ENCODE data around the gene TTC12.

The TTC12 gene

DNA sequence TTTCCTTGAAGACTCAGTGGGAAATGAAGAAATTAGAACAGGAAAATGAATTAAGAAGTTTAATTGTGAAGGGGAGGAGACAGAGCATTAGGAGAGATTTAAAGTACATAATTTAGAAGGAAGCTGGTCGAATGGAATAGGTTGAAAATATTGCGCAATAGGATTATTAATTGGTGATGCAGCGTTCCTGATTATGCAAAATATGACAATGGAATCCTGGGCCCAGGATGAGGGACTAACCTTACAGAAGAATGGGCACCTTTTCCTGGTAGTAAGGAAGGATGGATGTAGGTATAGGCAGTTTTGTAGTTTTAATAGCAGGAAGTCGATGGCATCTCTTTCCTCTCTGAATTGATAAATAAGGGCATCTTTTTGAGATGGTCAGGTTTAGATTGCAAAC is 7.8 kb downstream of the TTC12 start:
- DNase-seq (ENCODE audit: low read depth in 1 of 2, low spot score in 1 of 2), result no peak

DNA sequence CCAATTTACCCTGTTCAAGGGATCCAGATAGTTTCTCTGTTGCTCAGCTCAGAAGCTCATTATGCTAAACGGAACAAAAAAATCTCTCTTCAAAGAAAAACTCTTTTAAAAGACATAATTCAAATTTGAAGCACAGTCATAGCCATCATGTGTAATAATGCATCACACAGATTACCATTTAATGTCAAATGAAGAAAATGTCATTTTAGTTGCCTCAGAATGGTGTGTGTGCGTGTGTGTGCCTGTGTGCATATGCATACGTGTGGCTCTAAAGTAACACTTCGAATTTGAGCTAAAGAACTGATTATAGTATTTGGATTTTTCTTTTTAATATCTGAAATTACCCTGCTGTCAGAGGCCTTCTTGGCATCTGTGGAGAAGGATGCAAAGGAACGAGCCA is 9.9 kb downstream of the TTC12 start:
- DNase-seq (ENCODE audit: low read depth in 1 of 2, low spot score in 1 of 2), result no peak

DNA sequence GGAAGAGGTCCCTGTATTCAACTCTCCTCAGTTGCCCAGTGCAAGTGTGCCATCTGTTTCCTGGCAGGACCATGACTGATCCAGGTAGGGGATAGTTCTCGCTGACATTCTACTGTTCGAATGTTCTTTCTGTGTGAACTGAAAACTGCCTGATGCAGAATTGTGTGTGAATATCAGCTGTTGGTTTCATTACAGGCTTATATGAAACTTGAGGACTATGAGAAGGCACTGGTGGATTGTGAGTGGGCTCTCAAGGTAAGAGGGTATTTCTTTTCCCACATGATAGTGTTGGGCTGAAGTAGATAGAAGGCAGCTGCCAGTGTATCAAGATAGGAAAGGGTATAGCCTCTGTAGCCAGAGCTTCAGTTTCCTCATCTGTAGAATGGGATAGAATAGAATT is 15.3 kb downstream of the TTC12 start:
- no peak for DNase-seq (ENCODE audit: low read depth in 1 of 2, low spot score in 1 of 2)

DNA sequence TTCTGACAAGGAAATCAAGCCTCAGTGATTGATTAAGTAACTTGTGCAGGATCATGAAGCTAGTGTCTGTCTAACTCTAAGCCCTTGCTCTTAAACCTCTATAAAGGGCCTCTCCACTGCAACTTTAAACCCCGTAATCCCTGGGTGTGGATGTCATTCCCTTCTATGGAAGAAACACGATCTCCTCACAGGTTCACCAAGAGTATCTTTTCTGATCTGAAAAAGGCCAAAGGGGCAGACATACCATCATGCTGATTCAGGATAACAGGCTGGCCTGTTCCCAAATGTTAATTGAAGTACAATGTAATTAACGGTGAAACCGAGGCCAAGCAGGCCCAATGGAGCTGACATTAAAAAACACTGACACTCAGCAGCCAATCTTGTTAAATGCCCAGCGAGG is 17.1 kb downstream of the TTC12 start:
- DNase-seq (ENCODE audit: low read depth in 1 of 2, low spot score in 1 of 2), result no peak

GRCh38 chr11:113332023-113332422 is 17.6 kb downstream of the TTC12 start:
- DNase-seq (ENCODE audit: low read depth in 1 of 2, low spot score in 1 of 2), result no peak

DNA sequence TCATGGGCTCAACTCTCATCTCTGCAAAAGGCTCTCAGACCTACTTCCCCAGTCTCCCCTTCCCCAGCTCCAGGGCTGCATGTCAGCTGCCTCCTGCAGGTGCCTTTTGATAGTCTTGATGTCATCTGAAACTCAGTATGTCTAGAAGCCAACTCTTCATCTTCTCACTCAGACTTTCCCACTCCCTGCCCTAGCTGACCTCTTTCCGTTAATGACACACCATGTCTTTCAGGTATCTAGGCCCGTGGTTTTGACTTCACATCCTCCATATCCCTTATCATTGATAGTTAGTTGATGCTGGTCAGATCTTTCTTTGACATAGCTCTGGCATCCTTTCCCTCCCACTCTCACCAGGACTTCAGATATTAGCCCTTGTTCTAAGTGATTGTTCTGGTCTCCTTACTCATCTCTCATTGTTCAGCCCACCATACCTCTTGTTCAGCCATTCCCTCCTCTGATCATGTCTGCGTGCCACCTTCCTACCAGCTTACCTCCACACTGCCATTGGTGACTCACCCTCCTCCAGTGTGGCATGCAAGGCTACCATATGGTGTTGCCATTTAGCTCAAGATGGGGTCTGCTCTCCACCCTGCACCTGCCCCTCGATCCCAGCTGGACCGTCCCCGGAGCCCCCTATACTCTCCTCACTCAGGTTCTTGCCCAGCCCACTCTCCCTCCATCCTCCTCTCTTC is 18.4 kb downstream of the TTC12 start:
- no peak for DNase-seq (ENCODE audit: low read depth in 1 of 2, low spot score in 1 of 2)

DNA sequence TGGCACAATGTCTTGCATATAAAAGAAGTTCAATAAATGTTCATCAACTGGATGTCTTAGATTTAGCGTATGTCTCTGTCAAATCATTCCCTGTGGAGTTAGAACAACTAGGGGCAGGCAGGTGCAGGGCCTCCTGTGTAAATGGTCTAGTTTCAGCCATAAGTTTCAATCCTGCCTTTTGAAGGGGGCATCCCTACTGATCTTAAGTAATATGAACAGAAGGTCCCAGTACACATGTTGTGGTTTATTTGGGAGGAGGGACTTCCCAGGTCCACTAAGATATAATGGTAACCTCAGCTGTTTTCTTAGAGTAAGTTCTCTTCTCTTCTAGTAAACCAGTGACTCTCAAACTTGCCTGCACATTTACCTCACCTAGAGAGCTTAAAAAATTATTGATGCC is 19.8 kb downstream of the TTC12 start:
- no peak for DNase-seq (ENCODE audit: low read depth in 1 of 2, low spot score in 1 of 2)

- DNase-seq (ENCODE audit: low read depth in 1 of 2, low spot score in 1 of 2), result no peak
Observed at GRCh38 chr11:113338730-113339129, 24.3 kb downstream of the TTC12 start.

DNA sequence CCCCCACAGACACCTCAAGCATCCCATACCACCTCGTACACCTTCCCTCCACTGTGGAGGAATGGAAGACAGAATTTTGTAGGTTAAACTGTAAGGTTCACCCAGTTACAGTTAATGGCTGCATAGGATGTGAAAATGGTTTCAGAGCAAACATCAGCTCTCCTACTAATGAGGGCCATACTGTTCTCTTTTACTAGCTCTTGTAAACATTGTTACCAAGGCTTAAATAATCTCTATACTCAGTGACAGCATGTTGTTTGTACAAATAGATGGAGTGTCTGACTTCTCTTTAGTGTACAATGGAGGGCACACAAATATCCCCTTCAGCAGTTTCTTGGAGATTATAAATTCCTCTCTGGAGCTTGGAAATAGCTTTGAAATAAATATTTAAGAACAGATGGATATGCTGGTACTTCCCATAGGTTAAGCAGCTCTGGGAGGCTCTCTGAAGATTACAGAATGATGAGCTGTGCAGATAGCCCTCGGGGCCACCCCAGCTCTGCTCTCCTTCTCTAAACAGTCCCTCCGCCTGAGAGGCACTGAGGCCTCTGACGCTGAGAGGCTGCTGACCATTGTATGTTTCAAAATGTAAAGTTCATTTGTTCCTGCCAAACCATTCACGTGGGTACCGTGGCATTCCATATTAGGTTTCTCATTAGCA is 25.7 kb downstream of the TTC12 start:
- no peak for DNase-seq (ENCODE audit: low read depth in 1 of 2, low spot score in 1 of 2)

DNA sequence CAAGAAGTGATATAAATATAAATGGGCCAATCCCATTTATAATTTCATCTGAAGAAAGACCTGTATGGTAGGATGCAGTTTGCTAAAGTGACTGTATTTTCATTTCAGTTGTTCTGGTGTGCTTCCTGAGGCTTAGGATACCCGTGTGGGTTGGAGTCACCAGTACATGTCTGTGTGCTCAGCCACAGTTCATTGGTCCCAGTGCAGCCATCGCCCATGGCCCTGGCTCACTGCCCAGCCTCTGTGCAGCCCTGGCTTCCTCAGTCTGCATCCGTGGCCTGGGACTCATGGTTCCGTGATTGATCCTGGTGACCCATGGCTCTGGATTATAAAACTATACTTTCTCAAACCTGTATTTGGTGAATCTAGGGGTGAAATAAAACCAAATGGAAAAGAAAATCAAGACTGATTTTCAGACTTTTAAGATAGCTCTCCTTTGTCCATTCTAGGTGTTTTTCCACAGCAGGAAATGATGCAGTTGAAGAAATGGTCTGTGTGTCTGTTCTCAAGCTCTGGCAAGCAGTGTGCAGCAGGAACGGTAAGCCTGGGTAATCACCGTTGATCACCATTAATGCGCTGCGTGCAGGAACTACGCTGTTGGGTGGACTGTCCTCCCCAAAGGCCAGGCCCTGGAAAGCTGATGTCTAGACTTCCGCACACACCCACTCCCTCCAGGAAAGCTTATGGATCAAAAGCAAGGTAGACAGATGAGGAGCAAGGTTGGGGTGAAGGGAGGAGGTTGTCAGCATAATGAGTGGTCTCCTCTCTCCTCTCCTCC is 27.2 kb downstream of the TTC12 start:
- DNase-seq (ENCODE audit: low read depth in 1 of 2, low spot score in 1 of 2), result no peak

DNA sequence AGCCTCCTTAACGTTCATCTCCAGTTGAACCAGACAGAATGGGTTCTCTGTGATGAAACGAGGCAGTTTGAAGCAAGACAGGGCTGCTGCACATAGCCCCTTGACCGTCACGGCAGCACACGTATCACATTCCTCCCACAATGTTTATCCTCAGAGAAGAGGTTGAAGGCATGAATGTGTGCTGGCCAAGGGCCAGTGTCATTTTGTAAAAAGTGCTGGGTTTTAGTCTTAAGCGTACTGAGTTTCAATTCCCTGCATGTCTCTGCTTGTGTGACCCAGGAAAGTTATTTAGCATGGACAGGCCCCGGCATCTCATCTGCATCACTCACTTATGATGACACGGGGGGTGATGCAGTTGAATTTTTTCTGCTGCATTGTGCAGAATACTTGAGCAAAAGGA is 31.6 kb downstream of the TTC12 start:
- DNase-seq (ENCODE audit: low read depth in 1 of 2, low spot score in 1 of 2), result no peak

GRCh38 chr11:113349528-113349927 is 35.1 kb downstream of the TTC12 start:
- DNase-seq (ENCODE audit: low read depth in 1 of 2, low spot score in 1 of 2), result no peak

- no peak for DNase-seq (ENCODE audit: low read depth in 1 of 2, low spot score in 1 of 2)
Observed at GRCh38 chr11:113350336-113351067, 36.1 kb downstream of the TTC12 start.

GRCh38 chr11:113351068-113351450 is 36.7 kb downstream of the TTC12 start:
- no peak for DNase-seq (ENCODE audit: low read depth in 1 of 2, low spot score in 1 of 2)

- no peak for DNase-seq (ENCODE audit: low read depth in 1 of 2, low spot score in 1 of 2)
Observed at GRCh38 chr11:113351480-113351879, 37.1 kb downstream of the TTC12 start.

DNA sequence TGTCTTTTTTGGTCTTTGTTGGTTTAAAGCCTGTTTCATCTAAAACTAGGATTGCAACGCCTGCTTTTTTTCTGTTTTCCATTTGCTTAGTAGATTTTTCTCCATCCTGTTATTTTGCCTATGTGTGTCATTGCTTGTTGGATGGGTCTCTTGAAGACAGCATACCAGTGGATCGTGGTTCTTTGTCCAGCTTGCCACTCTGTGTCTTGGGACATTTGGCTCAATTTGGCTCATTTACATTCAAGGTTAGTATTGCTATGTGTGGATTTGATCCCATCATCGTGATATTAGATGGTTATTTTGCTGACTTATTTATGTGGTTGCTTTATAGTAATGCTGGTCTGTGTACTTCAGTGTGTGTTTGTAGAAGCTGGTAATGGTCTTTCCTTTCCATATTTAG is 41.8 kb downstream of the TTC12 start:
- no peak for DNase-seq (ENCODE audit: low read depth in 1 of 2, low spot score in 1 of 2)

- DNase-seq (ENCODE audit: low read depth in 1 of 2, low spot score in 1 of 2), result no peak
Observed at GRCh38 chr11:113363406-113363805, 49.0 kb downstream of the TTC12 start.

DNA sequence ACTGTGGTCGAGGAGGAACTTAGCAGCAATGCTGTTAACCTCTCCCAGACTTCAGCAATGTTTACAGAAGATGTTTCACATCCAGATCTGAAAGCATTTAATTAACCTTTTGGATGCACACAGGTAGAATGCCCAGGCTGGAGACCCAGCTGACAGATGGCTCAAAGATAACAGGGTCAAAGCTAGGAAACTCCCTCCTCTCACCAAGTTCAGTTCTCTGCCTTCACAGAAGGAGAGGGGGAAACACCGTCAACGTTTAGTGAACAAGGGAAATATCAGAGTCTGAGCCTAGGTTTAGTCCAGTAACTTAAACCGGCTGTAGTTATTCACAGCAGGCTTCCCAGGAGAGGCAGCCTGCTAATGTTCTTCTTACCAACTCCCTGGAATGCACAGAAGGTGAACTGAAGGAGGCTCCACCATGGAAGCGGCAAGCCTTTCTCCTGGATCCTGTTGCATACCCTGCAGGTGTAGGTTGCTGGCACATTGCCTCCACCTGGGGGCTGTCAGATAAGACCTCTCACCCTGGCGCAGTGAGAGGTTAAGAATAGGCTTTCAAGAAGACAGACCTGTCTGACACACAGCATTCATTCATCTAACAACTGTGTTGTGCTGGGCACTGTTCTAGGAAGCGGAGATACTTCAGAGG is 49.7 kb downstream of the TTC12 start:
- no peak for DNase-seq (ENCODE audit: low read depth in 1 of 2, low spot score in 1 of 2)

DNA sequence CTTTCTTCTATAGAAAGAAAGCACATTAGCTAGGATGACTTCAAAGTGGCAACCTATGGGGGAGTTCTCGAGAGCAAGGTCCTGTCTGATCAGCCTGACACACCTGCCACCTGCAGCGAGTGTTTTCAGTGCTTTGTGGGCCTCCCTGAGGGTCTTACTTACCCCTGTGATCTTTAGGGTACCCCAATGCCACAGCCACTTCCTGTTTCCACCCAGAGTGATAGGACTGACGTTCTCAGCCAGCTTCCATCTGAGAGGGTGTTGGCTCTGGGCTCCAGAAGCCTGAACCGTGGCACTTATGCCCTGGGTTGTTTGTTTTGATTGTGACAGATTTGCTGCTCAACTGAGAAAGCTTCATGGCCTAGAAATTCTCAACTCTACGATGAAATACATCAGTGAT is 51.5 kb downstream of the TTC12 start:
- DNase-seq (ENCODE audit: low read depth in 1 of 2, low spot score in 1 of 2), result no peak

- DNase-seq (ENCODE audit: low read depth in 1 of 2, low spot score in 1 of 2), result no peak
Observed at GRCh38 chr11:113369411-113369810, 55.0 kb downstream of the TTC12 start.

- no peak for DNase-seq (ENCODE audit: low read depth in 1 of 2, low spot score in 1 of 2)
Observed at GRCh38 chr11:113370634-113371033, 56.3 kb downstream of the TTC12 start.

Measured in activated T-helper 1 cell treated with anti-CD3 and anti-CD28 coated beads, Interleukin-2, amount 50 U/mL, for 16 hours (primary cell).